ENCODE results near the gene POLN.

- TF ChIP-seq CTCF (IDR thresholded peaks at IDR 0.05) (no peak), POLR2A (IDR thresholded peaks at IDR 0.05) (no peak)
Measured at GRCh38 chr4:2263926-2264321, 22.0 kb upstream of the POLN start.

Data from stomach (tissue), 4 donors.